ENCODE measurements around the gene GRK4.
"Not testable (repeated sequence)": the region's sequence is repeated elsewhere in the genome, so short reads cannot be mapped to it uniquely, and the experiment has no call there.

GRK4 gene

DNA sequence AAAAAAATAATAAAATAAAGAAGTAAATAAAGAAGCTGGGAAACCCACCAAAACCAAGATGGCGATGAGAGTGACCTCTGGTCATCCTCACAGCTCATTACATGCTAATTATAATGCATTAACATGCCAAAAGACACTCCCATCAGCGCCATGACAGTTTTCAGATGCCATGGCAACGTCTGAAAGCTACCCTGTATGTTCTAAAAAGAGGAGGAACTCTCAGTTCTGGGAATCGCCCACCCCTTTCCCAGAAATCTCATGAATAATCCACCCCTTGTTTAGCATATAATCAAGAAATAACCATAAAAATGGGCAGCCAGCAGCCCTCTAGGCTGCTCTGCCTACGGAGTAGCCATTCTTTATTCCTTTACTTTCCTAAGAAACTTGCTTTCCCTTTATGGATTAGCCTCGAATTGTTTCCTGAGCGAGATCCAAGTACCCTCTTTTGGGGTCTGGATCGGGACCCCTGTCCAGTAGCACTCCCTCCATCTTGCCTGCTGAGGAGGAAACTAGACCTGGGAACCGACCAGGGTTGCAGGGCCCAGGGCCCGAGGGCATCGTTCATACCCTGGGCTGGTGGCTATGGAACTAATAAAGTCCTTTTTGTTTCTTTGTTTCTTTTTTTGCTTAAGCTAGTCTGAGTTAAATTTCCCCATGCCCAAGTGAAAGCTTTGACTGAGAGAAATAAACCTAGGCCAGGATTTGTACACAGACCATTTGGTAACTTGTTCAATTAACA lies 80.1 kb downstream of the GRK4 start:
- DNase-seq: no peak

DNA sequence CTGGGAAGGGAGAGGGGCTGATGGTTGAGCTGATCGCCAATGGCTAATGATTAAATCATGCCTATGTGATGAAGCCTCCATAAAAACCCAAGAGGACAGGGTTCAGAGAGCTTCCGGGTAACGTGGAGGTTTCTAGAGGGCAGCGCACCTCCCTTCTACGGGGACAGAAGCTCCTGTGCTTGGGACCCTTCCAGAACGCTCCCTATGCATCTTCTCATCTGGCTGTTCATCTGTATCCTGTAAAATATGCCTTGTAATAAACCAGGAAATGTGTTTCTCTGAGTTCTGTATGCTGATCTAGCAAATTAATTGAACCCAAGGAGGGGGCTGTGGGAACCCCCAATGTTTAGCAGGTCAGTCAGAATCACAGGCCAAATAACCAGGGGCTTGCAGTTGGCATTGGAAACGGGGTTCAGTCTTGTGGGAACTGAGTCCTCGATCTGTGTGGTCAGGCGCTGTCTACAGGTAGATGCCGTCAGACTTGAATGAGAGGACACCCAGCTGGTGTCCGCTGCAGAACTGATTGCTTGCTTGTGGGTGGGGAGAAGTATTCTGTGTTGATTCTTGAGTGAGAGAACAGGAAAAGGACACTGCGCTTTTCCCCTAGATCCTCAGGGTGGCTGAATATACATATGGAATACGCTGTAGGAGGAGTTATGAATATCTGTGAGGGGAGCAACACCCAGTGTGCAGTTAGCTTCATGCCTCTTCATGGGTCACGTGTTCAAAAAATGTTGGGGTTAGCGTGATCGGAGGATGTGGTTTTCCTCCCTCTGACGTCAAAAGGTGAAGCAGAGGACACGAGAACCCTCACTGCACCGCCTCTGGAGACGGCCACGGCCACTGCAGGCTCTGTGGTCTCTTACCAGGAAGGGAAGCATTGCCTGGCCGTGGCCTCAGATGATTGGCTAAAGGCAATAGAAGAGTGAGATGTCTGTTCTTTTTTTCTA lies 81.8 kb downstream of the GRK4 start:
- DNase-seq: peak; percentile 63

DNA sequence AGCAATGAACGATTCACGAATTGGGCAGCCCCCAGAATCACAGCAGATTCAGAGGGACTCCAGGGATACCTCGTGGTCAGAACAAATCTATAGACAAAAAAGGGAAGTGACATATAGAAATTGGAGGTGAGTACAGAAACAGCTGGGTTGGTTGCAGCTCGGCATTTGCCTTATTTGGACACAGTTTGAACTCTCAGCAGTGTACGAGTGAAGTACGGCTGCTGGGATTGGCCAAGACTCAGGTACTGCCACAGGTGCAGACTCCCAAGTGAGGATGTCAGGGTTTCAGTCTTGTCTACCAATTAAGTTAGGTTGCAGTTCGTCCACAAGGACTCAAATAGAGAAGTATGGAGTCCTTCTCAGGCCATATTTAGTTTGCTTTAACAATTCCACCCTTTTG lies 82.8 kb downstream of the GRK4 start:
- no peak for DNase-seq

DNA sequence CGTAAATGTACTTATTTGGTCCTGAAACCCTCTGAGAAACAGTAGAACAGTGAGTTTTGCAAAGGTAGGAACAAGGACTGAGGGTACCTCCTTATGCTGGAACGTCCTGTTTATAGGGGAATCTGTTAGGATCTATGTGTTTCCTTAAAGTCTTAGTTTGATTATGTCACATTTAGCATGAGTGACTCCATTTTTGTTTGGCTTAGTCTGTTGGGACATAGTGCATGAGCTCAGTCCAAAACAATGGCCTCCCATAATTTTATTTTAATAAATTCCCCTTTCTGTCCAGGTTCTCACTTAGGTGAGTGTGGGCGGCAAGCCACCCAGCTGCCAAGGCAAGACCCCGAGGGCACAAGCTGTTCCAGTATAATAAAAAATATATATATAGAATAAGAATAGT lies 83.3 kb downstream of the GRK4 start:
- DNase-seq: no peak

DNA sequence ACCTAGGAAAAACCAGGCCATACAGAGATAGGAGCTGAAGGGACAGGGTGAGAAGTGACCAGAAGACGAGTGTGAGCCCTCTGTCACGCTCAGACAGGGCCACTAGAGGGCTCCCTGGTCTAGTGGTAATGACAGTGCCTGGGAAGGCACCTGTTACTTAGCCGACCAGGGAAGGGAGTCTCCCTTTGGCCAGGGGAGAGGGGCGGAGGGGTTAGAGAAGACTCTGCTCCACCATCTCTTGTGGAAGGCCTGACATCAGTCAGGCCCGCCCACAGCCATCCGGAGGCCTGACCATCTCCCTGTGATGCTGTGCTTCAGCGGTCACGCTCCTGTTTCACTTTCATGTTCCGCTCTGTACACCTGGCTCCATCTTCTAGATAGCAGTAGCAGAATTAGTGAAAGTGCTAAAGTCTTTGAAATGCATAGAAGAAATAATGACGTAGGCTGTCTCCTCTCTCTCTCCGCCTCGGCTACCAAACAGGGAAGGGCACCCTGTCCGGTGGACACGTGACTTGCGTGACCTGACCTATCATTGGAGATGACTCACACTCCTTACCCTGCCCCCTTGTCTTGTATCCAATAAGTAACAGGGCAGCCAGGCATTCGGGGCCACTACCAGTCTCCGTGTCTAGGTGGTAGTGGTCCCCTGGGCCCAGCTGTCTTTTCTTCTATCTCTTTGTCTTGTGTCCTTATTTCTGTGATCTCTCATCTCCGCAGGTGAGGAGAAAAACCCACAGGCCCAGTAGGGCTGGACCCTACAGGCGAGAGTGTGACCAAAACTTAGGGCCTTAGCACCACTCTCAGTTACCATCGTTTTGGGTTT lies 84.3 kb downstream of the GRK4 start:
- peak; percentile 76 for DNase-seq

DNA sequence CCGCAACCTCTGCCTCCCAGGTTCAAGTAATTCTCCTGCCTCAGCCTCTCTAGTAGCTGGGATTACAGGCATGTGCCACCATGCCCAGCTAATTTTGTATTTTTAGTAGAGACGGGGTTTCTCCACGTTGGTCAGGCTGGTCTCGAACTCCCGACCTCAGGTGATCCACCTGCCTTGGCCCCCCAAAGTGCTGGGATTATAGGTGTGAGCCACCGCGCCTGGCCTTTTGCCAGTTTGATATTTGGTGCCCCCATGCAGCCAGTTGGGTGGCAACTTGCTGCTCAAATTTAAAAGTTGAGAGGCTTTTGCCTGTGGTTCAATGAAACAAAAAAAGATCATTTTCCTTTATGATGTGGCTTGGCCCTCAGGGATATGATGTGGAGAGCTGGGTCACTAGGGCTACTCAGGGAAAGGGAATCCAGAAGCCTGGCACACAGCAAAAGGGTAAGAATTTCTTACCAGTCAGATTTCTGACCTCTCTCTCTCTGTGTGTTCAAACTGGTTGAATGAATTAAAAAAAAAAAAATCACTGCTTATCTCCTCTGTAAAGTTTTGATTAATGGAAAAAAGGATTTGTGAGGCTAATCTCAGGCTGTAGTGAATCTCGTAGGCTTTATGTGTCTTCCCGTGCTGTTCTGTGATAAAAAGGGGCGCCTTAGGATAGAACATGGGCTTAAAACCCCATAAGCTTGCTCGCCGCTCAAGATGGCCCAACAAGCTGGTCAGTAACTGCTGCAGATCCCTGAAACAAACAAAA lies 87.9 kb downstream of the GRK4 start:
- DNase-seq: not testable (repeated sequence)

DNA sequence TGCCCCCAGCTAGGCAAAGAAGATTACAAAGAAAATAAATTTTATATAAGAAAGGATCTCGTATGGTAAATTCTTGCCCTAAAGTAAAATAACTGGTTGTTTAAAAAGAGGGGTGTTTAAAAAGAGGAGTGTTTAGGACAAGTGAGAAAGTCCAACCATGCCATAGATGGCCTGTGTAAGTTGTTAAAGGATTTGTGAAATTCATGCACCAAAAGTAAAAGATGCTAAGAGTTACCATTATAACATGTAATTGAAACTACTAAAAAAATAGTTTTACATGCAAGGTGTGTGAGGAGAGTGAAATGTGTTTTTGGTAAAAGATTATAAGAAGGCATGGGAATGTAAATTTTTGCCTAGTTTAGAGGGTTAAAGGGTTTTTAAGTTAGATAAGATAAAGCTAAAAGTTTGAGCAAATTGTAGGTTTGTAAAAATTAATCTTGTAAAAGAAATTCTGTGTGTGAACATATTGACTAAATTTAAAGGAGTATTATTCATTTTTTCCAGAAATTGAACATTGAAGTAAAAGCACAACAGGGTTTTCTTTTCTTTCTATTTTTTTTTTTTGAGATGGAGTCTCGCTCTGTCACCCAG lies 90.9 kb downstream of the GRK4 start:
- no peak for DNase-seq

DNA sequence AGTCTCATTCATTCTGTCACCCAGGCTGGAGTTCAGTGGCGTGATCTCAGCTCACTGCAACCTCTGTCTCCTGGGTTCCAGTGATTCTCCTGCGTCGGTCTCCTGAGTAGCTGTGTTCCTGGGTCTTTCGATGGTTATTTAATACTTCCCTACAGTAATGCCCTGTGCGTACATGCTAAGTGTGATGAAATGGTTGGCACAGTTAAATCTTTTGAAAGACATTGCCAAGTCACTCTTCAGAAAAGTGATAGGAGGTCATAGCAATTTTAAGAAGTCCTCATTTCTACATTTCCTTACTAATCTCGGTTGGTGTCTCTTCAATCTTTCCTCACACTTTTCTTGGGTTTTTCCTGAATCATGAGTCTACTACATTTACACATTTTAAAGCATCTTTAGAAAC lies 96.6 kb downstream of the GRK4 start:
- no peak for DNase-seq

DNA sequence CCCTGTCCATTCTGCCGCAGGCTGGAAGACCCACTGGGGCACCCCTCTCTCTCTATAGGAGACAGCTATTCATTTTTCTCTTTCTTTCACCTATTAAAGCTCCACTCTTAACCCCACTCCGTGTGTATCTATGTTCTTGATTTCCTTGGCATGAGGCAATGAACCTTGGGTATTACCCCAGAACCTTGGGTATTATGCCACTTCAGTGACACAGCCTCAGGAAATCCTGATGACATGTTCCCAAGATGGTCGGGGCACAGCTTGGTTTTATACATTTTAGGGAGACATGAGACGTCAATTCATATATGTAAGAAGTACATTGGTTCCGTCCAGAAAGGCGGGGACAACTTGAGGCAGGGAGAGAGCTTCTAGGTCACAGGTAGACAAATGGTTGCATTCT lies 97.6 kb downstream of the GRK4 start:
- DNase-seq: no peak

DNA sequence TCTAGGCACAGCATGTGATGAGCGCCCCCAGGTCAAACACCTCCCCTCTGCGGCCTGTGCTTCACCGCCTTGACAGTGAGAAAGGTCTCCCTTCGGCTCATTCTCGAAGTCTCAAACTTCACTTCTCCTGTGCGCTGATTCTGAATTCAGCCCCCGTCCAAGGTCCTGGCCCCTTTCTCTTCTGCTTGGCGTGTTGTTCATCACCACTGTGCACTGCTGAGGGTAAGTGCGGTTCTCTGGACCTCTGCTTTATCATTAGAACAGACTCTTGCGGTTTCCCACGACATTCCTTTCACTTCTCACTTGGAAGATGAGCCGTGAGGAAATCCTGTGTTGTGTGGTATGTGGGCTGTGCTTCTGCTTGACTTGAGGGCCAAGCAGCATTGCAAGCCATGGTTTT lies 99.1 kb downstream of the GRK4 start:
- no peak for DNase-seq

DNA sequence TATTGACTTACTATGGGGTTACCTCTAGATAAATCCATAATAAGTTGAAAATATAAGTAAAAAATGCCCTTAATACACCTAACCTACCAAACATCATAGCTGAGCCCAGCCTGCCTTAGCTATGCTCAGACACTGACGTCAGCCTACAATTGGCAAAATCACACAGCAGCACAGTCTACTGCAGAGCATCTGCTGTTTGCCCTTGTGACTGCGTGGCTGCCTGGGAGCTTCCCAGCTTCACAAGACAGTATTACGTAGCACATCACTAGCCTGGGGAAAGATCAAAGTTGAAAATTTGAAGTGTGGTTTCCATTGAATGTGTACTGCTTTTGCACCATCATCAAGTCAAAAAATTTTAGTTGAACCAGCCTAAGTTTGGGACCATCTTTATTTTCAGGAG lies 102.2 kb downstream of the GRK4 start:
- DNase-seq: no peak

DNA sequence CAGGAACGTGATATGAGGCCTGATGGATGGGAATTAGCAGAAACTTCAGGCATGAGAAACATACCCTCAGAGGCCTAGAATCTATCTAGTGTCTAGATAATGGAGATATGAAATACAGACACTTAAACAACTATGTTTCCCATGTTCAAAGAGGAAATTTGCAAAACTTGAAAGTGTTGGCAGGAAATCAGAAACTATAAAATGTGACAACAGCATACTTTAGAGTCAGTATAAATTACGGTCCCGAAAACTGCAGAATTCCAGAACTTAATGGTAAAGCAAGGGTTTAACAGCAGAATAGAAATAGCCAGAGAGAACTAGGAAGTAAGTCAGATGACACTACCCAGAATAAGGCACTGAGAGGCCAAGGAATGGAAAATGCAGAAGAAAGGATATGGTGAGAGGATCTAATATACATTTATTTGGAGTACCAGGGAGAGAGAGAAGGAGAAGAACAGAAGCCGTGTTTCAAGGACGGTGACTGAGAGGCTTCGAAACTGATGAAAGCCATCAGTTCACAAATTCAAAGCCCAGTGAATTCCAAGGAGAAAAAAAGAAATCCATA lies 103.5 kb downstream of the GRK4 start:
- DNase-seq: no peak

DNA sequence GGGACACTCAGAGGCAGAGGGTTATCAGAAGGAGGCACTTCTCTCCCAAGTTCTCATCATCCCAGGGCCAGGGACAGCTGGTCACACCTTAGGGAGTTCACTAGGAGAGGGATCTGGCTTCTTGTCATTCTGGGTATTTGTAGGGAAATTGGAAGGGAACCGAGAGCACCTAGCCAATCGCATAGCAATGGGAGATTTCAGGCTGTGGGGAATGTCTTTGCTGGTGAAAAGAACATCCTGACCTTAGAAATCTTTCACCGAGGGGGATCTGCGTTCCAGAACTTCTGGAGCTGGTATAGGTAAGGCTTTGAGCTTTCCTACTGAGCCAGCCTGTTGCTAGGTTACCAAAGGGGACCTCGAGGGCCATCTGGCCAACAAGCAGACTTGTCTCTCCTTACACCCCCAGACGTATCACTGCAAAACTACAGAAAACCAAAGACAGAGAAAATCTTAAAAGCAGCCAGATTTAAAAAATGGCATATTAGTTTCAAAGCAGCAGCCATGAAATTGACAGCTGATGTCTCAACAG lies 104.2 kb downstream of the GRK4 start:
- no peak for DNase-seq

DNA sequence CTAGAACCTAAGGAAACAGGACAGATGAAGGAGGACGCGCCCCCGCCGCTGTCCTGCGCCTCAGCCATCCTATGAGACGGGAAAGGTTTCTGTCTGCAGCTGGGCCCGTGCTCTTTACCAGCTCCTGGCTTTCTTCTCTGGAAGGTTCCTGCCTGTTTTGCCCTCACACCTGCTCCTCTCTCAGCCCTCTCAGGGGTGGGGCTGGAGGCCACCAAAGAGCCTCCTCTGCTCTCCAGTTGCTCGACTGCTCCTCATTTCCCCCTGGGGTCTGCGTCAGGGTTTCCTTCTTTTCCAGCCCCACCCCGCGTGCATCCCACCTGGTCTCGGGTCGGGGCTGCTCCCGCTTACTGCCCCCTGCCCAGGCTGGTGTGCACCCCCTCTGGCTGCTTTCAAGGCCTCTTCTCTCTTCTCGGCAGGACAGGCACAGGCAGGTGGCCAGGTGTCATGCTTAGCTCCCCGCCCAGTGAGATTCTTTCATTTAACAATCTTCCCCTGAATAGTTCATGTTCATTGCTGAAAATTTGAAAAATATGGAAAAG lies 106.4 kb downstream of the GRK4 start:
- DNase-seq: no peak

DNA sequence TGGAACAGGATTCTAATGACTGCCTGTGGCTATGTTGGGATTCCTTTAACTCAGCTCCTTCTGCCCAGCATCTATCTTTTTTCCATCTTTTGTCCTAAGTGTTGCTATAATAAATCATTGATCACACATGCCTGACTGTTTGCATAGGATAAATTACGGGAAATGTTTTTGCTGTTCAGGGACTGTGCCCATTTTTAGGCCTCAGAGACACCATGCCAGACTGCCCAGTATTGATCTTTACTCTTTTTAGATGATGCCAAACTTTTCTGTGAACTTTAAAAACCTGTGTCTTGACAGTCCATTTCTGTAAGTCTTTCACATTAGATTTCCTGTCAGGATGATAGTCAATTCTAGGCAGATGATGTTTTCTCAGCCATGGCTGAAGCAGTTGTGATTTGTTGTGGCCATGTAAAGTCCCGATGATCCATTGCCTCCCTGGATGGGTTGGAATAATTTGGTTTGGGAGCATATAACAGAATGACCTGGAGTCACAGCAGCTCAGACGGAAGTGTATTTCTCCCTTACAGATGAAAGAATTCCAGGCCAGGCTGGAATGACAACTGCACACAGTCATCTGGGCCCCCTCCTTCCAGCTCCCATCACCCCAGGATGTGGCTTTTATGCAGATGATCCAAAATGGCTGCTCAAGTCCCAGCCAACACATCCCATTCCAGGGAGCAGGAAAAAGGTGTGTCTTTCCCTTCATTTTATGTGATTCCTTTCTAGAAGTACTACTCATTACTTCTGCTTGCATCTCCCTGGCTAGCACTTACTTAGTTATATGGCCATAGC lies 107.5 kb downstream of the GRK4 start:
- no peak for DNase-seq

DNA sequence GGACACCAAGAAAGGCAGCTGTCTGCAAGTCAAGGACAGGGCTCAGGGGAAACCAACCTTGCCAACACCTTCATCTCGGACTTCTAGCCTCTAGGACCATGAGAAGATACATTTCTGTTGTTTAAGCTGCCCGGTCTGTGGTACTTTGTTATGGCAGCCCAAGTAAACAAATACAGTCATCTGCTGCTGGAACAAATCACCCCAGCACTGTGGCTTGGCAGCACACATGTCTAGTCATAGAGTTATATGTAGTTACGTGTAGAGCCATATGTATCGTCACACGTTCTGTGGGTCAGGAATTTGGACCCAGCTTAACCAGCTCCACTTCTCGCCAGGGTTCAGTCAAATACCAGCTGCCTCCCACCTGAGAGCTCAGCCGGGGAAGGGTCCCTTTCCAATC lies 108.4 kb downstream of the GRK4 start:
- no peak for DNase-seq

DNA sequence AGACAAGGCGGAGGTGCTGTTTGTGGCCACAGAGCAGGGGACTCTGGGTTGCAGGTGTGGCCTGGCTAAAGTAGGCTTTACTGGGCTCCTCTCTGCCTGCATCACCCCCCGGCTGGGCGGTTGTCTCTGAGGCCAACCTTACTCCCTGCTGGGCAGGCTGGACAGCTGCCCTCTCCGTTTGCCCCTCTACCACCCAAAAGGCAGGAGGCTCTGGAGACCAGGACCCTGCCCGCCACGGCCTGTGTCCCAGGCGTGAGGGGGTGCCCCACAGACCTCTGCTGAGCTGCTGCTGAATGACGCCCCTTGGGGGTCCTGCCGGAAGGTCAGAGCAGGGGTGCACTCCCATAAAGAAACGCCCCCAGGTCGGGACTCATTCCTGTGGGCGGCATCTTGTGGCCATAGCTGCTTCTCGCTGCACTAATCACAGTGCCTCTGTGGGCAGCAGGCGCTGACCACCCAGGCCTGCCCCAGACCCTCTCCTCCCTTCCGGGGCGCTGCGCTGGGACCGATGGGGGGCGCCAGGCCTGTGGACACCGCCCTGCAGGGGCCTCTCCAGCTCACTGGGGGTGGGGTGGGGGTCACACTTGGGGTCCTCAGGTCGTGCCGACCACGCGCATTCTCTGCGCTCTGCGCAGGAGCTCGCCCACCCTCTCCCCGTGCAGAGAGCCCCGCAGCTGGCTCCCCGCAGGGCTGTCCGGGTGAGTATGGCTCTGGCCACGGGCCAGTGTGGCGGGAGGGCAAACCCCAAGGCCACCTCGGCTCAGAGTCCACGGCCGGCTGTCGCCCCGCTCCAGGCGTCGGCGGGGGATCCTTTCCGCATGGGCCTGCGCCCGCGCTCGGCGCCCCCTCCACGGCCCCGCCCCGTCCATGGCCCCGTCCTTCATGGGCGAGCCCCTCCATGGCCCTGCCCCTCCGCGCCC lies 110.0 kb downstream of the GRK4 start:
- DNase-seq: no peak

DNA sequence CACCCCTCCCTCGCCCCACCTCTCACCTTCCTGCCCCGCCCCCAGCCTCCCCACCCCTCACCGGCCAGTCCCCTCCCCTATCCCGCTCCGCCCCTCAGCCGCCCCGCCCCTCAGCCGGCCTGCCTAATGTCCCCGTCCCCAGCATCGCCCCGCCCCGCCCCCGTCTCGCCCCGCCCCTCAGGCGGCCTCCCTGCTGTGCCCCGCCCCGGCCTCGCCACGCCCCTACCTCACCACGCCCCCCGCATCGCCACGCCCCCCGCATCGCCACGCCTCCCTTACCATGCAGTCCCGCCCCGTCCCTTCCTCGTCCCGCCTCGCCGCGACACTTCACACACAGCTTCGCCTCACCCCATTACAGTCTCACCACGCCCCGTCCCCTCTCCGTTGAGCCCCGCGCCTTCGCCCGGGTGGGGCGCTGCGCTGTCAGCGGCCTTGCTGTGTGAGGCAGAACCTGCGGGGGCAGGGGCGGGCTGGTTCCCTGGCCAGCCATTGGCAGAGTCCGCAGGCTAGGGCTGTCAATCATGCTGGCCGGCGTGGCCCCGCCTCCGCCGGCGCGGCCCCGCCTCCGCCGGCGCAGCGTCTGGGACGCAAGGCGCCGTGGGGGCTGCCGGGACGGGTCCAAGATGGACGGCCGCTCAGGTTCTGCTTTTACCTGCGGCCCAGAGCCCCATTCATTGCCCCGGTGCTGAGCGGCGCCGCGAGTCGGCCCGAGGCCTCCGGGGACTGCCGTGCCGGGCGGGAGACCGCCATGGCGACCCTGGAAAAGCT lies 110.9 kb downstream of the GRK4 start, which contains the start of the genes HTT and HTT-AS:
TSS of gene HTT (plus strand) at position 604 of the 768 bp plus-strand sequence. CDS start at position 749, 145 bp downstream.
TSS of gene HTT-AS (minus strand) at position 461 of the 768 bp plus-strand sequence.
- peak; percentile 92 for DNase-seq
